ENCODE measurements around the gene PLEKHG5. TPM values are rescaled to one million over a fixed set of nuclear protein-coding genes. Genes with fewer than 3 reads are reported as not detected.
A peak's percentile ranks its signal among the peaks of the same experiment; 100 is the strongest.
"Not testable (repeated sequence)": the region's sequence is repeated elsewhere in the genome, so short reads cannot be mapped to it uniquely, and the experiment has no call there.

Gene PLEKHG5
- total RNA-seq, 4 donors from 2014 or later, result 6.6 to 24.6 (median 7.9) TPM

DNA sequence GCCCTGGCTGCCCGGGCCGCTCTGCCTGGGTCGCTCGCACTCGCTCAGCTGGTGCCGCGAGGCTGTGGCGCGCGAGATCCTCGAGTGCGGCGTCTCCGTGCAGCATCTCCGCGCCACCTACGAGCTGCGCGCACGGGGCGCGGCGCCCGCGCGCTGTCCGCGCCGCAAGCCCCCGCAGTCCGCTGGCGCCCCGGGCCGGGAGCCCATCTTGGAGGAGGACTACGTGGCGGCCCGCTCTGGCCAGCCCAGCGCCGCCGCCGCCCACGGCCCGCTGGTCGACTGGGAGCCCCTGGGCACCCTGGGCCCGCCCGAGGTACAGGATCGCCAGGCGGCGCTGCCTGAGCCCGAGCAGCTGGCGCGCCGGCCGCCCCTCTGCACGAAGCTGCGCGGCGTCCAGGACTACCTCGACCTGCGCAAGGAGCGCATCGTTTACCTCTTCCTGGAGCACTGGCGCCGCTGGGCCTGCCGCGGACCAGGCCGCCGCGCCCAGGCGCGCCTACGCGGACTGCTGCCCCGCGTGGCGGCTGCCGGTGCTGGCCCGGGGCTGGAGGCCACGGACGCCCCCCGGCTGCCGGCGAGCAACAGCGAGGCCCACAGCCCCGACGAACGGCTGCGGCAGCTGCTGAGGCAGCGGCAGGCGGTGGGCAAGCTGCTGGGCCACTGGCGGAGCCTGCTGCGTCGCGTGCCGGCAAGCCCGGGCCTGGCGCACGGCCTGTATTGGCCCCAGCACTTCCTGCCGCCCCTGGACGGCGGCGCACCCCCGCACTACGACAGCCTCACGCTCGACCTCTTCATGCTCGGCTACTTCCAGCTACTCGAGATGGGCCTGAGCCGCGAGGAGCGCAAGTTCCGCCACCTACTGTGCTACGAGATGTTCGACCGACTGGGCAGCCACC lies 36.4 kb downstream of the PLEKHG5 start:
- DNase-seq (ENCODE audit: low spot score), result no peak
- no peak for ATAC-seq (ENCODE audit: low FRiP score)
- TF ChIP-seq, protein P1, sequence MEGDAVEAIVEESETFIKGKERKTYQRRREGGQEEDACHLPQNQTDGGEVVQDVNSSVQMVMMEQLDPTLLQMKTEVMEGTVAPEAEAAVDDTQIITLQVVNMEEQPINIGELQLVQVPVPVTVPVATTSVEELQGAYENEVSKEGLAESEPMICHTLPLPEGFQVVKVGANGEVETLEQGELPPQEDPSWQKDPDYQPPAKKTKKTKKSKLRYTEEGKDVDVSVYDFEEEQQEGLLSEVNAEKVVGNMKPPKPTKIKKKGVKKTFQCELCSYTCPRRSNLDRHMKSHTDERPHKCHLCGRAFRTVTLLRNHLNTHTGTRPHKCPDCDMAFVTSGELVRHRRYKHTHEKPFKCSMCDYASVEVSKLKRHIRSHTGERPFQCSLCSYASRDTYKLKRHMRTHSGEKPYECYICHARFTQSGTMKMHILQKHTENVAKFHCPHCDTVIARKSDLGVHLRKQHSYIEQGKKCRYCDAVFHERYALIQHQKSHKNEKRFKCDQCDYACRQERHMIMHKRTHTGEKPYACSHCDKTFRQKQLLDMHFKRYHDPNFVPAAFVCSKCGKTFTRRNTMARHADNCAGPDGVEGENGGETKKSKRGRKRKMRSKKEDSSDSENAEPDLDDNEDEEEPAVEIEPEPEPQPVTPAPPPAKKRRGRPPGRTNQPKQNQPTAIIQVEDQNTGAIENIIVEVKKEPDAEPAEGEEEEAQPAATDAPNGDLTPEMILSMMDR (IDR thresholded peaks at IDR 0.05), result no peak

DNA sequence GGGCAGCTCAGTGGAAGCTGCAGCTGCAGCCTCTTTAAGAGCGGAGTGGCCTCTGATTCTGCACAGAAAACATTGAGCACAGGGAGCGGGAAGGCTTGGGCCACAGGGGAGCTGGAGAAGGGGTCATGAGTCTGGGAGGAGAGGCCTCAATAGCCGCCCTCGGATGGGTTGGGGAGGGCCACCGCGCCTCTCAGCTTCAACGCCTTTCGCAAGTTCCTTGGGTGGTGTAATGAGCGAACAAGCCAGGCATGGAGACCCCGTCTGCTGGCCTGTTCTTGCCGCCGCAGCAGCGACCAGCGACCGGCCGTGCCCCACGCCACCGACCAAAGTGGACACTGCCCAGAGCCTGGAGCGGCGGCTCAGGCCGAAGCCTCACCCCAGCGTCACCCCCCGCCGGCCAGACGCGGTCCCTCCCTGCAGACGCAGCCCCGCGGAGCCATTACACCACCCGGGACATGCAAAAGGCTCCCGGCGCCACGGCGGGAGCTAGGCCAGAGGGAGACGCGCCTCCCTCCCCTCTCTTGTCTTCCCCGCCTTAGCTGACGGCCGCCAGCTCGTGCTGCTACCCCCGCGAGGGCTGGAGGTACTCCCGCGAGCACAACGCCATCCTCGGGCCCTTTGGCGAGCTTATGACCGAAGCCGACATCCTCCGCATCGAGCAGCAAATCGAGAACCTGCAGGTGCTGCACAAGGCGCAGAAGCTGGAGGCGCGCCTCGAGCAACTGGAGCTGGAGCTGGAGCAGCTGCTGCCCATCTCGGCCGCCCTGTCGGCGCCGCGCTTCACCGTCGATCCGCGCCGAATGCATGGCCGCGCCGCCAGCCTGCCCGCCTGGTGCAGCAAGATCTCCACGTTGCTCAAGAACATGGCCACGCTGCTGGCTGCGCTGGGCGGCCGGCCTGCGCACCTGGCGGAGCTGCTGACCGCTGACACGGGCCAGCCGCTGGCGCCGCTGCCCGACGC lies 37.3 kb downstream of the PLEKHG5 start:
- ATAC-seq (ENCODE audit: low FRiP score), result not testable (repeated sequence)

DNA sequence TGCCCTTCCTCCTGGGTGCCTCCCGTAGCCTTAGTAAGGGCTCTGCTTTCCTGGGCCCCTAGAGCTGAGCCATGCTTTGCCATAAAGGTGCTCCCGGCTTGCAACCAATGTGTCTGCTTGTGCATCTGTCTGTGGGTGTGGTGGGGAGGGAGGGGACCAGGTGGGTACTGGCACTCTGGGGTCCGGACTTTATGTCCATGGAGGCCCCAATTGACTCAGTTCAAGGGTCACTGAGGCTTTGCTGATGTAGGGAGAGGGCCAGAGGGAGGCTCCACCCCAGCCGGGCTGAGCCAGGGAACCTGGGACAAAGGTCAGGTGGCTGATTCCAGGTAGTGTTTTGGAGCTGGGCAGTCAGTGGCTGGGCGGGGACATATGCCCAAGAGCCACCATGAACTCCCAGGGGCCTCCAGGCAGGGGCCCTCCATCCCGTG lies 40.5 kb downstream of the PLEKHG5 start:
- TF ChIP-seq, protein P1 (IDR thresholded peaks at IDR 0.05), result no peak
- DNase-seq (ENCODE audit: low spot score) (no peak), ATAC-seq (ENCODE audit: low FRiP score) (no peak)

More for the DNA sequence above, 37.3 kb downstream of the PLEKHG5 start:
- not testable (repeated sequence) for DNase-seq (ENCODE audit: low spot score)

DNA sequence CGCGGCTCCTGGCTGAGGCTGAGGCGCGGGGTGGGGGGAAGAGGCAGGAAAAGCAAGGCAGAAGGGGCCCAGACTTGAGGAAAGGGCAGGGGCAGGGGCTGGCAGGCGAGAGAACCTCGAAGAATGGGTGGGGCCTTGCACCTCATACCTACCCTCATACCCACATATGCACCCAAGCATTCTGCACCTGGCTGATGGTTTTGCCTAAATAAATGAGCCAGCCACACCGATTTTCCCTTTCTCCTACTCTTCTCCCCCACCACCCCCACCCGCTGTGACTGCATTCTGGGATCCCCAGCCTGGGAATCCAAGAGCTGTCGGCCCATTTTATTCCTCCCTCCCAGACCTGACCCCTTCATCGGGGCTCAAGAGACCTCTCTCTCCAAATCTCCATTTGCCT lies 41.0 kb downstream of the PLEKHG5 start:
- ATAC-seq (ENCODE audit: low FRiP score); DNase-seq (ENCODE audit: low spot score): not testable (repeated sequence)

DNA sequence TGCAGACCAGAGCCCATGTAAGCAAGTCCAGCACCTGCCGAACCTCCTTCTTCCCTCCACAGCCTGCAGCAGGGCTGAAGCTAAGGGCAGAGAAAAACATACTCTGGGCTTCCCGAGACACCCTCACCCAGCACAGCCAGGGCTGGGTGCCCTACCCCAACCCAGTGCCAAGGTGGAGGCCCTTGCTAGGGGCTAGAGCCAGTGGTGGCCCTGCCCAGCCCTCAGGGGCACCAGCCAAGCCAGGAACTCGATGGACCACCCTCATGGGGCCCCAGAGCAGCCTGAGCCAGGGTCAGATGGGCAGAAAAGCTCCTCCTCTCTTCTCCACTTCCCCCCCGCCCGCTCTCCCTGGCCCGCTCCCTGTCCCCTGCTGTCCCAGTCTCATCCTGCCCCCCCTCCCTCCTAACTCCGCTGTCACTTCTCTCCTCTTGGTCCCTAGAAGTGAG lies 41.4 kb downstream of the PLEKHG5 start:
- TF ChIP-seq, protein P1 (IDR thresholded peaks at IDR 0.05), result no peak
- ATAC-seq (ENCODE audit: low FRiP score), result no peak
- no peak for DNase-seq (ENCODE audit: low spot score)

DNA sequence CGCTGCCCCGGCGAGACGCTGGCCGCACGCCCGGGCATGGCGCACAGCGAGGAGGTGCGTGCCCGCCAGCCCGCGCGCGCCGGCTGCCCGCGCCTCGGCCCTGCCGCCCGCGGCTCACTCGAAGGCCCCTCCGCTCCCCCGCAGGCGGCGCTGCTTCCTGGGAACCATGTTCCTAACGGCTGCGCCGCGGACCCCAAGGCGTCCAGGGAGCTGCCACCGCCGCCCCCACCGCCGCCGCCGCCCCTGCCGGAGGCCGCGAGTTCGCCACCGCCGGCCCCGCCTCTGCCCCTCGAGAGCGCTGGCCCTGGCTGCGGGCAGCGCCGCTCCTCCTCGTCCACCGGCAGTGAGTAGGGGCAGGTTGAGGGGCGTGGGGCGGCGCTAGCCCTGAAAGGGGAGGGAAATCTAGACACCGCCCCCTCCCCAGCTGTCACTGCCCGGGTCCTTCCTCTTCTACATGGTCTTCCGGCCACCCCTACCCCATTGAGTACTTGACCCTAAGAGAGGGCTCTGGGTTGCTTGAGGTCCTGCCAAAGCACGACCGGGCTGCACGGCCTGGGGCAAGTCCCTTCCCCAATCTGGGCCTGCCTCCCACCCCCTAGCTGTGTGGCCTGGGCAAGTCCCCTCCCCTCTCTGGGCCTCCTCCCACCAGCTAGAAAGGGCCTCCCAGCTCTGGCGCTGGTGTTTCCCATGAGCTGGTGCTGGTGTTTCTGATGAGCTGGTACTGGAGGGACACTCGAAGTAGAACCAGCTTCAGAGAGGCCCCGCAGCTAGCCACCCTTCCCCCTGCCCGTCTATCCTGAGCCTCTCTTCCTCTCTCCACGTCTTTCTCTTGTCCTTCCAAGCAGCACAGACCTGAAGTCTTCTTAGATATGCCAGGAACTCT lies 42.5 kb downstream of the PLEKHG5 start:
- DNase-seq (ENCODE audit: low spot score) (no peak), ATAC-seq (ENCODE audit: low FRiP score) (peak; percentile 37)
- TF ChIP-seq, protein P1 (IDR thresholded peaks at IDR 0.05), result no peak

Data from omental fat pad (tissue), 4 donors.